ENCODE data around the gene FLT3.

The FLT3 gene

GRCh38 chr13:28048768-28049167 lies 51.6 kb downstream of the FLT3 start:
- Histone ChIP-seq H3K4me3 (ENCODE audit: control insufficient read depth in 1 of 7, extremely low read depth in 1 of 7, insufficient read depth in 4 of 7, low read depth in 2 of 7, low read length in 6 of 7) (no peak overlapping the region), H3K4me1 (ENCODE audit: control extremely low read depth in 1 of 4, control insufficient read depth in 4 of 4, insufficient read depth in 4 of 4, low read length in 3 of 4) (peaks cover 4 to 15% (median 9%) of the 10 kb centered on the region in 4 experiments), H3K9me3 (ENCODE audit: control extremely low read depth in 1 of 5, control insufficient read depth in 4 of 5, insufficient read depth in 2 of 5, low read depth in 1 of 5, low read length in 4 of 5) (no peaks in the 10 kb centered on the region), H3K27ac (ENCODE audit: insufficient read depth in 1 of 2, low read depth in 1 of 2, low read length in 2 of 2, poor library complexity in 1 of 2, severe bottlenecking in 2 of 2) (peak overlapping the region in 1 of 2 experiments; percentile 40), H3K36me3 (ENCODE audit: control insufficient read depth in 4 of 4, insufficient read depth in 4 of 4, low read length in 3 of 4) (peaks cover 14 to 49% (median 22%) of the 10 kb centered on the region in 4 experiments), H3K27me3 (replicated peaks in 2 of 5; ENCODE audit: control insufficient read depth in 4 of 5, insufficient read depth in 5 of 5, low read length in 4 of 5) (no peaks in the 10 kb centered on the region)
- ChIA-PET POLR2A (no interaction called here), CTCF (no interaction called here)
- 97% methylated on average over 4 of the region's 6 CpGs for WGBS (ENCODE audit: insufficient coverage)
- no peak for DNase-seq

DNA sequence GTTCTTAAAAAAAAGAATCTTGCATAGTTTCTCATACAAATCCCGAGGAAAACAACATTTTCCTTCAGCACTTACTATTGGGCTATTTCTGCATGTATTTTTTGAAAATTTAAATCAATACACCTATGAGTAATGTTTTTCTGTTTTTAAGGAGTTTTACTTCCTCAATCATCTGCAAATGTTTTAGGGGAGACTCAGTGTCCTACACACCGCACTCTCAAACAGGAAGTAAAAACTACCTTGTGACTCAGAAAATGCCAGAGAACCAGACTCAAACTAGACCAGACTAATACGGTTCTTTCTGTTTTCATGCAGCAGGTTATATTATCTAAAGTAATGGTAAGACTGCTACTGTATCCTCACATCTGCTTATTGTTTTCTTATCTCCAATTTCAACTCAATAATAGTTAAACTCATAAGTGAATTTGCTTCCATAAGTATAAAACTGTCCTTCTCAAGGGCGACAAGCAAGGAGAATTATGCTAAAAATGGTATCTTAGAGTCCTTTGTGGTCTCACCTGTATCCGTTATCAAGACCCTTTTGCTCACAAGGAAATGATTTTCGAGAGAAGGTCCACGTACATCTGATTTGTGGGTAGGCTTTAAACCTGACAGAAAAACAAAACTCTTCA lies 52.5 kb downstream of the FLT3 start:
- WGBS (ENCODE audit: insufficient coverage): 37% methylated on average over 3 of the region's 7 CpGs
- H3K27ac ChIP-seq (ENCODE audit: insufficient read depth in 1 of 2, low read depth in 1 of 2, low read length in 2 of 2, poor library complexity in 1 of 2, severe bottlenecking in 2 of 2): peak overlapping the region; percentile 14 to 40
- H3K36me3 ChIP-seq (ENCODE audit: control insufficient read depth in 4 of 4, insufficient read depth in 4 of 4, low read length in 3 of 4): peaks cover 14 to 48% (median 22%) of the 10 kb centered on the region in 4 experiments
- H3K4me3 ChIP-seq (ENCODE audit: control insufficient read depth in 1 of 7, extremely low read depth in 1 of 7, insufficient read depth in 4 of 7, low read depth in 2 of 7, low read length in 6 of 7): no peak overlapping the region
- CTCF ChIA-PET: no interaction called here
- H3K4me1 ChIP-seq (ENCODE audit: control extremely low read depth in 1 of 4, control insufficient read depth in 4 of 4, insufficient read depth in 4 of 4, low read length in 3 of 4): peaks cover 4 to 21% (median 9%) of the 10 kb centered on the region in 4 experiments
- DNase-seq: peak; percentile 65 to 93 (median 88)
- H3K9me3 ChIP-seq (ENCODE audit: control extremely low read depth in 1 of 5, control insufficient read depth in 4 of 5, insufficient read depth in 2 of 5, low read depth in 1 of 5, low read length in 4 of 5): no peaks in the 10 kb centered on the region
- H3K27me3 ChIP-seq (replicated peaks in 2 of 5; ENCODE audit: control insufficient read depth in 4 of 5, insufficient read depth in 5 of 5, low read length in 4 of 5): no peaks in the 10 kb centered on the region
- POLR2A ChIA-PET: no interaction called here

DNA sequence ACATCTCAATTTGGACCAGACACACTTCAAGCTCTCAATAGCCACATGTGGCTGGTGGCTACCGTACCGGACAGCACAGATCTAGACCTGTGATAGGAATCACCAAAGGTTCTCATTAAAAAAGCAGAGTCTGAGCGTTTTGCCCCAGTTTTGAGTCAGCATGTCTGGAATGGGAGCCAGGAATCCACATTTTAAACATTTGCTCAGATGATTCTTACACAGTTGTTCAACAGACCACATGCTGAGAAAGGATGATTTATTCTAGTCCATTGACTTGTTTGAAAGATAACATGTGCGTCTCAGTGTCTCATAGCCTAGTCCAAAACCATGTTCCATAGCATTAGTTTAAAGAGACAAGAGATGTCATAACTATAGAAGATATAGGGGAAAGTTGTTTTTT lies 53.4 kb downstream of the FLT3 start:
- 81% methylated on average over 3 of the region's 4 CpGs for WGBS (ENCODE audit: insufficient coverage)
- CTCF ChIA-PET: interaction anchor here (1.9 kb wide), 1 partner anchor 15 kb away, joined by 8 read pairs; no protein-coding TSS in a partner anchor
- no peak overlapping the region for H3K4me3 ChIP-seq (ENCODE audit: control insufficient read depth in 1 of 7, extremely low read depth in 1 of 7, insufficient read depth in 4 of 7, low read depth in 2 of 7, low read length in 6 of 7)

GRCh38 chr13:28045861-28046260 lies 54.5 kb downstream of the FLT3 start:
- DNase-seq: no peak
- ChIA-PET CTCF (interaction anchor here (0.5 to 1.9 kb wide), 6 partner anchors 10 to 229 kb away, joined by 3 to 8 read pairs (median 4); no protein-coding TSS in a partner anchor), POLR2A (no interaction called here)
- no peak overlapping the region for H3K27ac ChIP-seq (ENCODE audit: insufficient read depth in 1 of 2, low read depth in 1 of 2, low read length in 2 of 2, poor library complexity in 1 of 2, severe bottlenecking in 2 of 2)
- 100% methylated on average over 2 of the region's 3 CpGs for WGBS (ENCODE audit: insufficient coverage)
- H3K36me3 ChIP-seq (ENCODE audit: control insufficient read depth in 4 of 4, insufficient read depth in 4 of 4, low read length in 3 of 4): peaks cover 8 to 45% (median 21%) of the 10 kb centered on the region in 4 experiments
- H3K4me3 ChIP-seq (ENCODE audit: control insufficient read depth in 1 of 7, extremely low read depth in 1 of 7, insufficient read depth in 4 of 7, low read depth in 2 of 7, low read length in 6 of 7): no peak overlapping the region
- H3K4me1 ChIP-seq (ENCODE audit: control extremely low read depth in 1 of 4, control insufficient read depth in 4 of 4, insufficient read depth in 4 of 4, low read length in 3 of 4): peaks cover 6 to 33% (median 13%) of the 10 kb centered on the region in 4 experiments
- H3K27me3 ChIP-seq (replicated peaks in 2 of 5; ENCODE audit: control insufficient read depth in 4 of 5, insufficient read depth in 5 of 5, low read length in 4 of 5): no peaks in the 10 kb centered on the region
- no peaks in the 10 kb centered on the region for H3K9me3 ChIP-seq (ENCODE audit: control extremely low read depth in 1 of 5, control insufficient read depth in 4 of 5, insufficient read depth in 2 of 5, low read depth in 1 of 5, low read length in 4 of 5)

More for the DNA sequence above, 53.4 kb downstream of the FLT3 start:
- POLR2A ChIA-PET: no interaction called here
- Histone ChIP-seq H3K4me1 (ENCODE audit: control extremely low read depth in 1 of 4, control insufficient read depth in 4 of 4, insufficient read depth in 4 of 4, low read length in 3 of 4) (peaks cover 4 to 23% (median 9%) of the 10 kb centered on the region in 4 experiments), H3K27ac (ENCODE audit: insufficient read depth in 1 of 2, low read depth in 1 of 2, low read length in 2 of 2, poor library complexity in 1 of 2, severe bottlenecking in 2 of 2) (no peak overlapping the region), H3K27me3 (replicated peaks in 2 of 5; ENCODE audit: control insufficient read depth in 4 of 5, insufficient read depth in 5 of 5, low read length in 4 of 5) (no peaks in the 10 kb centered on the region), H3K36me3 (ENCODE audit: control insufficient read depth in 4 of 4, insufficient read depth in 4 of 4, low read length in 3 of 4) (peaks cover 8 to 45% (median 21%) of the 10 kb centered on the region in 4 experiments), H3K9me3 (ENCODE audit: control extremely low read depth in 1 of 5, control insufficient read depth in 4 of 5, insufficient read depth in 2 of 5, low read depth in 1 of 5, low read length in 4 of 5) (no peaks in the 10 kb centered on the region)
- DNase-seq: no peak

DNA sequence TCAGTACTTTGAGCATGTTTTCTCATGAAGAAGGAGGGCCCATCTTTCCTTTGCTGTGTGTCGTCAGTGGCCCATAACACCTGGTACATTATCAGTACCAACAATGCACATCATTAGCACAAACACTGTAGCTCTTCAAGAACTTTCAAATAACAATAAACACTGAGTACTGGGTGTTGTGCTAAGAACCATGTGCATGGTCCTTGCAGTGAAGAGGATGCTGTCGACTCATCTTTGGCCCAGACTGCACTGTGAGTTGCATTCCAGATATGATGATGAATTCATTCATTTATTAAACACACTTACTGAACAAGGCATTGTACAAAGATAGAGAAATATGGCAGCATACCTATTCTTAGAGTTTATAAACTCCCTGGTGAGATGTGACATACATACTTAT lies 55.8 kb downstream of the FLT3 start:
- Histone ChIP-seq H3K36me3 (ENCODE audit: control insufficient read depth in 4 of 4, insufficient read depth in 4 of 4, low read length in 3 of 4) (peaks cover 5 to 48% (median 16%) of the 10 kb centered on the region in 4 experiments), H3K27ac (ENCODE audit: insufficient read depth in 1 of 2, low read depth in 1 of 2, low read length in 2 of 2, poor library complexity in 1 of 2, severe bottlenecking in 2 of 2) (no peak overlapping the region), H3K4me3 (ENCODE audit: control insufficient read depth in 1 of 7, extremely low read depth in 1 of 7, insufficient read depth in 4 of 7, low read depth in 2 of 7, low read length in 6 of 7) (no peak overlapping the region), H3K9me3 (ENCODE audit: control extremely low read depth in 1 of 5, control insufficient read depth in 4 of 5, insufficient read depth in 2 of 5, low read depth in 1 of 5, low read length in 4 of 5) (no peaks in the 10 kb centered on the region), H3K27me3 (replicated peaks in 2 of 5; ENCODE audit: control insufficient read depth in 4 of 5, insufficient read depth in 5 of 5, low read length in 4 of 5) (no peaks in the 10 kb centered on the region), H3K4me1 (ENCODE audit: control extremely low read depth in 1 of 4, control insufficient read depth in 4 of 4, insufficient read depth in 4 of 4, low read length in 3 of 4) (peaks cover 6 to 36% (median 13%) of the 10 kb centered on the region in 4 experiments)
- CTCF ChIA-PET: interaction anchor here (1.0 kb wide), 1 partner anchor 11 kb away, joined by 3 read pairs; no protein-coding TSS in a partner anchor
- POLR2A ChIA-PET: no interaction called here
- DNase-seq: no peak
- WGBS (ENCODE audit: insufficient coverage): 100% methylated on average over 2 of the region's 2 CpGs

GRCh38 chr13:28043224-28043623 lies 57.2 kb downstream of the FLT3 start:
- H3K4me1 ChIP-seq (ENCODE audit: control extremely low read depth in 1 of 4, control insufficient read depth in 4 of 4, insufficient read depth in 4 of 4, low read length in 3 of 4): peaks cover 4 to 33% (median 9%) of the 10 kb centered on the region in 4 experiments
- ChIA-PET POLR2A (no interaction called here), CTCF (no interaction called here)
- peaks cover 2 to 39% (median 13%) of the 10 kb centered on the region in 4 experiments for H3K36me3 ChIP-seq (ENCODE audit: control insufficient read depth in 4 of 4, insufficient read depth in 4 of 4, low read length in 3 of 4)
- H3K4me3 ChIP-seq (ENCODE audit: control insufficient read depth in 1 of 7, extremely low read depth in 1 of 7, insufficient read depth in 4 of 7, low read depth in 2 of 7, low read length in 6 of 7): no peak overlapping the region
- H3K27ac ChIP-seq (ENCODE audit: insufficient read depth in 1 of 2, low read depth in 1 of 2, low read length in 2 of 2, poor library complexity in 1 of 2, severe bottlenecking in 2 of 2): no peak overlapping the region
- DNase-seq: peak in 1 of 3 donors; percentile 33
- H3K27me3 ChIP-seq (replicated peaks in 2 of 5; ENCODE audit: control insufficient read depth in 4 of 5, insufficient read depth in 5 of 5, low read length in 4 of 5): no peaks in the 10 kb centered on the region
- WGBS (ENCODE audit: insufficient coverage): no CpG with 5 or more reads among the region's 4 CpGs
- no peaks in the 10 kb centered on the region for H3K9me3 ChIP-seq (ENCODE audit: control extremely low read depth in 1 of 5, control insufficient read depth in 4 of 5, insufficient read depth in 2 of 5, low read depth in 1 of 5, low read length in 4 of 5)

- H3K4me3 ChIP-seq (ENCODE audit: control insufficient read depth in 1 of 7, extremely low read depth in 1 of 7, insufficient read depth in 4 of 7, low read depth in 2 of 7, low read length in 6 of 7): no peak overlapping the region
- ChIA-PET CTCF (no interaction called here), POLR2A (no interaction called here)
- H3K4me1 ChIP-seq (ENCODE audit: control extremely low read depth in 1 of 4, control insufficient read depth in 4 of 4, insufficient read depth in 4 of 4, low read length in 3 of 4): peaks cover 0 to 29% (median 6%) of the 10 kb centered on the region in 4 experiments
- H3K9me3 ChIP-seq (ENCODE audit: control extremely low read depth in 1 of 5, control insufficient read depth in 4 of 5, insufficient read depth in 2 of 5, low read depth in 1 of 5, low read length in 4 of 5): no peaks in the 10 kb centered on the region
- DNase-seq: no peak
- H3K27me3 ChIP-seq (replicated peaks in 2 of 5; ENCODE audit: control insufficient read depth in 4 of 5, insufficient read depth in 5 of 5, low read length in 4 of 5): no peaks in the 10 kb centered on the region
- 96% methylated on average over 7 of the region's 8 CpGs for WGBS (ENCODE audit: insufficient coverage)
- no peak overlapping the region for H3K27ac ChIP-seq (ENCODE audit: insufficient read depth in 1 of 2, low read depth in 1 of 2, low read length in 2 of 2, poor library complexity in 1 of 2, severe bottlenecking in 2 of 2)
- peaks cover 2 to 46% (median 12%) of the 10 kb centered on the region in 4 experiments for H3K36me3 ChIP-seq (ENCODE audit: control insufficient read depth in 4 of 4, insufficient read depth in 4 of 4, low read length in 3 of 4)
Observed at GRCh38 chr13:28041501-28041900, 58.9 kb downstream of the FLT3 start.
